ENCODE measurements around the gene TGFB1. TPM values are rescaled to one million over a fixed set of nuclear protein-coding genes. Genes with fewer than 3 reads are reported as not detected.

TGFB1 gene
- total RNA-seq, 1 experiment from 2014 or later = 15.0 TPM

DNA sequence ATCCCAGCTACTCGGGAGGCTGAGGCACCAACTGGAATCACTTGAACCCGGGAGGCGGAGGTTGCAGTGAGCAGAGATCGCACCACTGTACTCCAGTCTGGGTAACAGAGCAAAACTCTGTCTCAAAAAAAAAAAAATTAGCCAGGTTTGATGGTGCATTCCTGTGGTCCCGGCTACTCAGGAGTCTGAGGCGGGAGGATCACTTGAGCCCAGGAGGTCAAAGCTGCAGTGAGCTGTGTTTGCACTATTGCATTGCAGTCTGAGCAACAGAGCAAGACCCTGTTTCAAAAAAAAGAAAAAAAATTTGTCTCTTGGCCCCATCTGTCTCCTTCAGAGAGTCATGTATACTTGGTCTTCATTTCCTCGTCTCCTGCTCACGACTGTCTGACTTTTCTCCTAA, 42.1 kb downstream of the TGFB1 start:
- H3K4me3 Mint-ChIP-seq (ENCODE audit: unreplicated experiment) = peak overlapping the region; percentile 92
- peaks cover 5% of the 10 kb centered on the region for H3K36me3 ChIP-seq (ENCODE audit: control insufficient read depth, insufficient read depth, low read length)
- H3K27me3 Mint-ChIP-seq (ENCODE audit: insufficient read depth, unreplicated experiment) = no peaks in the 10 kb centered on the region
- no peaks in the 10 kb centered on the region for H3K9me3 ChIP-seq
- peaks cover 17% of the 10 kb centered on the region for H3K4me1 ChIP-seq
- TF ChIP-seq, protein P1, sequence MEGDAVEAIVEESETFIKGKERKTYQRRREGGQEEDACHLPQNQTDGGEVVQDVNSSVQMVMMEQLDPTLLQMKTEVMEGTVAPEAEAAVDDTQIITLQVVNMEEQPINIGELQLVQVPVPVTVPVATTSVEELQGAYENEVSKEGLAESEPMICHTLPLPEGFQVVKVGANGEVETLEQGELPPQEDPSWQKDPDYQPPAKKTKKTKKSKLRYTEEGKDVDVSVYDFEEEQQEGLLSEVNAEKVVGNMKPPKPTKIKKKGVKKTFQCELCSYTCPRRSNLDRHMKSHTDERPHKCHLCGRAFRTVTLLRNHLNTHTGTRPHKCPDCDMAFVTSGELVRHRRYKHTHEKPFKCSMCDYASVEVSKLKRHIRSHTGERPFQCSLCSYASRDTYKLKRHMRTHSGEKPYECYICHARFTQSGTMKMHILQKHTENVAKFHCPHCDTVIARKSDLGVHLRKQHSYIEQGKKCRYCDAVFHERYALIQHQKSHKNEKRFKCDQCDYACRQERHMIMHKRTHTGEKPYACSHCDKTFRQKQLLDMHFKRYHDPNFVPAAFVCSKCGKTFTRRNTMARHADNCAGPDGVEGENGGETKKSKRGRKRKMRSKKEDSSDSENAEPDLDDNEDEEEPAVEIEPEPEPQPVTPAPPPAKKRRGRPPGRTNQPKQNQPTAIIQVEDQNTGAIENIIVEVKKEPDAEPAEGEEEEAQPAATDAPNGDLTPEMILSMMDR (IDR thresholded peaks at IDR 0.05; ENCODE audit: insufficient read depth in 1 of 2, low read depth in 1 of 2, low read length in 1 of 2, severe bottlenecking in 1 of 2, unreplicated experiment in 1 of 2) = no peak
- no peaks in the 10 kb centered on the region for H3K9me3 Mint-ChIP-seq (ENCODE audit: unreplicated experiment)
- H3K4me1 Mint-ChIP-seq (ENCODE audit: low read depth, unreplicated experiment) = peaks cover 7% of the 10 kb centered on the region
- no peak for DNase-seq
- peaks cover 68% of the 10 kb centered on the region for H3K36me3 Mint-ChIP-seq (ENCODE audit: insufficient read depth, unreplicated experiment)
- intact Hi-C loops (cut with micrococcal nuclease; ENCODE audit: unreplicated experiment) = no loop called here
- BruUV-seq (replicated peaks) = no TSS peak
- peak overlapping the region; percentile 95 for H3K27ac Mint-ChIP-seq (ENCODE audit: unreplicated experiment)
- ChIA-PET POLR2A (interaction anchor here (0.6 kb wide), 1 partner anchor 14 kb away, joined by 3 read pairs; no protein-coding TSS in a partner anchor), CTCF (interaction anchor here (0.7 kb wide), 1 partner anchor 47 kb away, joined by 4 read pairs; the partner anchor contains the start of gene HNRNPUL1)
- H3K4me3 ChIP-seq (ENCODE audit: low read depth, low read length) = no peak overlapping the region
- H3K27me3 ChIP-seq (replicated peaks; ENCODE audit: control insufficient read depth, insufficient read depth, low read length) = no peaks in the 10 kb centered on the region

DNA sequence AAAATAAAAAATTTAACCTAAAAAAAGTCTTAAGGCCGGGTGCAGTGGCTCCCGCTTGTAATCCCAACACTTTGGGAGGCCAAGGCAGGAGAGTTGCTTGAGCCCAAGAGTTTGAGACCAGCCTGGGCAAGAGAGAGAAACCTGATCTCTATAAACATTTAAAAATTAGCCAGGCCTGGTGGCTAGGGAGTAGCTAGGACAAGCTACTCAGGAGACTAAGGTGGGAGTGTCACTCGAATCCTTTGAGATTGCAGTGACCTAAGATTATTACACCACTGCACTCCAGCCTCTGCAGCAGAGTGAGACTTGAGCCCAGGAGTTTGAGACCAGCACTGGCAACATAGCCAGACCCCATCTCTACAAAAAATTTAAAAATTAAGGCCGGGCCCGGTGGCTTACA, 42.6 kb downstream of the TGFB1 start:
- peaks cover 17% of the 10 kb centered on the region for H3K4me1 ChIP-seq
- Mint-ChIP-seq H3K4me3 (ENCODE audit: unreplicated experiment) (peak overlapping the region; percentile 92), H3K27me3 (ENCODE audit: insufficient read depth, unreplicated experiment) (no peaks in the 10 kb centered on the region), H3K4me1 (ENCODE audit: low read depth, unreplicated experiment) (peaks cover 7% of the 10 kb centered on the region), H3K9me3 (ENCODE audit: unreplicated experiment) (no peaks in the 10 kb centered on the region), H3K36me3 (ENCODE audit: insufficient read depth, unreplicated experiment) (peaks cover 69% of the 10 kb centered on the region), H3K27ac (ENCODE audit: unreplicated experiment) (peak overlapping the region; percentile 95)
- TF ChIP-seq, protein P1 (IDR thresholded peaks at IDR 0.05; ENCODE audit: insufficient read depth in 1 of 2, low read depth in 1 of 2, low read length in 1 of 2, severe bottlenecking in 1 of 2, unreplicated experiment in 1 of 2) = no peak
- no peaks in the 10 kb centered on the region for H3K27me3 ChIP-seq (replicated peaks; ENCODE audit: control insufficient read depth, insufficient read depth, low read length)
- intact Hi-C loops (cut with micrococcal nuclease; ENCODE audit: unreplicated experiment) = no loop called here
- BruUV-seq (replicated peaks) = no TSS peak
- H3K9me3 ChIP-seq = no peaks in the 10 kb centered on the region
- peak overlapping the region; percentile 64 for H3K4me3 ChIP-seq (ENCODE audit: low read depth, low read length)
- CTCF ChIA-PET = interaction anchor here (0.5 to 1.1 kb wide), 4 partner anchors 11 to 54 kb away, joined by 3 to 4 read pairs (median 4); partner anchors contain the start of gene HNRNPUL1
- POLR2A ChIA-PET = interaction anchor here (0.6 kb wide), 1 partner anchor 14 kb away, joined by 3 read pairs; no protein-coding TSS in a partner anchor
- DNase-seq = no peak
- 0 out of 2 replicates have a peak, but pooled peaks cover 2% of the 10 kb centered on the region for H3K36me3 ChIP-seq (ENCODE audit: control insufficient read depth, insufficient read depth, low read length)

DNA sequence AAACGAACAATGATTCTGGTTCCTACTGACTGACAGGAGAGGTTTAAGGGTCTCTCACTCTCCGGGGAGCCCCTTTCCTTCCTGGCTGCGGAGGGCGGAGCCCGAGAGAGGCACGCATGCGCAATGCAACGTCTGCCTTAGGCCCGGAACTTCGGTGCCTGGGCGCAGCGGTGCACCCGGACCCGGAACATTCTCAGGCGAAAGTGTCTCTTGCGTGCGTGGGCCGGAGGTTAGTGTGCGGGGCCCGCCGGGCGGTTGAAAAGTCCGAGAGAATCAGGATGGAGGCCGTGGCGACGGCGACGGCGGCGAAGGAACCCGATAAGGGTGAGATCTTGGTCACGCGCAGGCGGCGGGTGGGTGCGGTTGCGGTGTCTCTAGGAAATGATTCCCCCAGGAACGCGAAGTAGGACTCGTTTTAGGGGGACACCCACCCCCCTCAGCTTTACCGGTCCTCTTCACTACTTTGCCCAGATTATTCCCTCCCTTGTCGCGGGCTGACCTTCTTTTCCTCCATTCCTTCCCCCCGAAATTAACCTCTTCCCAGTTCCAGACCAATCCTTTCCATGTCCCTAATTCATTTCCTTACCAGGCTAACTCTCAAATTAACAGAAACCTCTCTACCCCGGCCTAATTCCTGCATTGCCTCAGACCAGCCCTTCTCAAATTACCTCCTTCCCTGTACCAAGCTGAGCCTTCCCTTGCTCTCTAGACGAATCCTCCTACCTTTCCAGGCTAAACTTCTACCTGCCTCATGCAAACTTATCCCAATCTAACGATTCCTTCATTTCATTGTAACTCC, 43.5 kb downstream of the TGFB1 start, which contains the start of gene CCDC97:
CCDC97 (plus strand) TSS at position 140 of the 799 bp plus-strand sequence; CDS start at position 279, 139 bp downstream.
- Histone ChIP-seq H3K4me3 (ENCODE audit: low read depth, low read length) (peak within 1 kb of the TSS; percentile 64), H3K36me3 (ENCODE audit: control insufficient read depth, insufficient read depth, low read length) (0 out of 2 replicates have a peak, but pooled peaks cover 2% of the 10 kb centered on the region), H3K27me3 (replicated peaks; ENCODE audit: control insufficient read depth, insufficient read depth, low read length) (no peaks in the 10 kb centered on the region), H3K4me1 (peaks cover 17% of the 10 kb centered on the region), H3K9me3 (no peaks in the 10 kb centered on the region)
- BruUV-seq (replicated peaks) = TSS peak; percentile 55
- DNase-seq = peak; percentile 86 to 90
- Mint-ChIP-seq H3K27ac (ENCODE audit: unreplicated experiment) (peak within 1 kb of the TSS; percentile 95), H3K9me3 (ENCODE audit: unreplicated experiment) (no peaks in the 10 kb centered on the region), H3K4me1 (ENCODE audit: low read depth, unreplicated experiment) (peaks cover 7% of the 10 kb centered on the region), H3K36me3 (ENCODE audit: insufficient read depth, unreplicated experiment) (peaks cover 77% of the 10 kb centered on the region), H3K27me3 (ENCODE audit: insufficient read depth, unreplicated experiment) (no peaks in the 10 kb centered on the region), H3K4me3 (ENCODE audit: unreplicated experiment) (peak within 1 kb of the TSS; percentile 92)
- TF ChIP-seq, protein P1 (IDR thresholded peaks at IDR 0.05; ENCODE audit: insufficient read depth in 1 of 2, low read depth in 1 of 2, low read length in 1 of 2, severe bottlenecking in 1 of 2, unreplicated experiment in 1 of 2) = no peak
- ChIA-PET POLR2A (interaction anchor here (0.6 kb wide), 1 partner anchor 69 kb away, joined by 4 read pairs; no protein-coding TSS in a partner anchor), CTCF (interaction anchor here (0.5 to 1.1 kb wide), 3 partner anchors 11 to 55 kb away, joined by 3 to 4 read pairs (median 3); no protein-coding TSS in a partner anchor)
- intact Hi-C loops (cut with micrococcal nuclease; ENCODE audit: unreplicated experiment) = loop anchor here (1.0 kb wide), 1 partner anchor 43 kb away; the partner anchor contains the start of gene TGFB1

All from Caco-2 (cell line).